Fibroblast of the aortic adventitia (primary cell): ENCODE data around the gene ARHGEF4. TPM values are rescaled to one million over a fixed set of nuclear protein-coding genes. Genes with fewer than 3 reads are reported as not detected.

Experiments used
- DNase-seq: peaks from one replicate; pipeline ENCODE4 v3.0.0-alpha.2; 2010; ENCODE audit warnings: low read depth
- H3K4me3 ChIP-seq: 2 replicates; pipeline ENCODE4 v1.5.1; 2011; ENCODE audit warnings: low read depth, mild to moderate bottlenecking, control low read depth, low read length, moderate library complexity
- CTCF ChIP-seq: IDR thresholded peaks from 2 replicates; pipeline ENCODE4 v1.5.1; 2011; ENCODE audit warnings: mild to moderate bottlenecking, low read length, control low read depth, inconsistent platforms; ENCODE audit not compliant: insufficient read depth
- total RNA-seq: library from RNA; depleted of rRNA; stranded (reverse); fragments of >200 nt; gene quantifications from 2 replicates; pipeline ENCODE4 v1.2.3, GENCODE V29; 2012; ENCODE audit warnings: low replicate concordance

The ARHGEF4 gene
- total RNA-seq, 1 donor, result 5.2 TPM

- no peak for DNase-seq
- no peak for TF ChIP-seq CTCF
- H3K4me3 ChIP-seq, result no peak overlapping the region
These were observed 160.5 kb downstream of the ARHGEF4 start for GRCh38 chr2:130997198-130997597.

GRCh38 chr2:130998561-130998960, 161.8 kb downstream of the ARHGEF4 start:
- DNase-seq, result no peak
- TF ChIP-seq CTCF, result no peak
- H3K4me3 ChIP-seq, result no peak overlapping the region

GRCh38 chr2:131004446-131005209, 167.9 kb downstream of the ARHGEF4 start:
- TF ChIP-seq CTCF, result no peak
- no peak overlapping the region for H3K4me3 ChIP-seq
- no peak for DNase-seq

- no peak for TF ChIP-seq CTCF
- no peak for DNase-seq
- no peak overlapping the region for H3K4me3 ChIP-seq
These were observed 168.7 kb downstream of the ARHGEF4 start for GRCh38 chr2:131005216-131005935.

- no peak for TF ChIP-seq CTCF
- H3K4me3 ChIP-seq, result no peak overlapping the region
- DNase-seq, result no peak
These were observed 169.8 kb downstream of the ARHGEF4 start for GRCh38 chr2:131006561-131006960.

- TF ChIP-seq CTCF, result no peak
- H3K4me3 ChIP-seq, result no peak overlapping the region
- DNase-seq, result no peak
These were observed 172.3 kb downstream of the ARHGEF4 start for GRCh38 chr2:131008967-131009366.
